Activated CD4-positive, alpha-beta T cell treated with anti-CD3 and anti-CD28 coated beads for 36 hours (primary cell): ENCODE results near the gene PRDM1. TPM values are rescaled to one million over a fixed set of nuclear protein-coding genes. Genes with fewer than 3 reads are reported as not detected.

Source experiments
- ATAC-seq: fragments of 200-7000 bp; cut with Tn5 transposase; one replicate; pipeline ENCODE4 v1.10.0; 2021; ENCODE audit warnings: mild to moderate bottlenecking, moderate library complexity
- CTCF ChIA-PET: fragments of 350-600 bp; sonication (Branson Sonifier 250); formaldehyde crosslinking; loops from one replicate; lab custom pipeline; 2021; ENCODE audit warnings: antibody characterized with exemption; lab: Charles Lee
- POLR2A ChIA-PET: fragments of 350-600 bp; sonication (Branson Sonifier 250); formaldehyde crosslinking; loops from one replicate; lab custom pipeline; 2021; ENCODE audit warnings: antibody characterized with exemption, inconsistent platforms; lab: Charles Lee
- DNase-seq: peaks from one replicate; pipeline ENCODE4 v3.0.0-alpha.2; 2020
- H3K27ac Mint-ChIP-seq: one replicate; pipeline ENCODE4 v1.8.0; 2021; ENCODE audit warnings: mixed read lengths
- H3K27me3 Mint-ChIP-seq: one replicate; pipeline ENCODE4 v1.8.0; 2021; ENCODE audit warnings: mixed read lengths
- H3K36me3 Mint-ChIP-seq: one replicate; pipeline ENCODE4 v1.8.0; 2021; ENCODE audit warnings: low read depth, mixed read lengths
- H3K4me1 Mint-ChIP-seq: one replicate; pipeline ENCODE4 v1.8.0; 2021; ENCODE audit warnings: mixed read lengths
- H3K4me3 Mint-ChIP-seq: one replicate; pipeline ENCODE4 v1.8.0; 2021; ENCODE audit warnings: mild to moderate bottlenecking, moderate library complexity, mixed read lengths
- H3K9me3 Mint-ChIP-seq: one replicate; pipeline ENCODE4 v1.8.0; 2021; ENCODE audit warnings: low read depth, mixed read lengths
- intact Hi-C, 2 experiments: fragments of 100-400 bp; cut with DNase I in 1 of 2; cut with micrococcal nuclease in 1 of 2; formaldehyde crosslinking; loops; one replicate each; pipeline versions ENCODE4 v1.14.2 to v1.15.1; 2022 to 2024; cut with DNase I, micrococcal nuclease
- total RNA-seq, 2 experiments: library from RNA; stranded (reverse); gene quantifications; one replicate each; pipeline ENCODE4 v1.2.3, GENCODE V29; 2021

PRDM1 gene
- total RNA-seq, 2 experiments from 2014 or later = 20.1 to 35.6 TPM

- intact Hi-C loops = no loop called here
- Mint-ChIP-seq H3K9me3 (no peaks in the 10 kb centered on the region), H3K4me3 (no peak overlapping the region), H3K27ac (no peak overlapping the region), H3K36me3 (no peaks in the 10 kb centered on the region), H3K4me1 (peaks cover 16% of the 10 kb centered on the region), H3K27me3 (no peaks in the 10 kb centered on the region)
- POLR2A ChIA-PET = no interaction called here
- ATAC-seq (no peak), DNase-seq (no peak)
- CTCF ChIA-PET = interaction anchor here (0.6 kb wide), 1 partner anchor 181 kb away, joined by 5 read pairs; no protein-coding TSS in a partner anchor
Observed at GRCh38 chr6:106053484-106054205, 32.5 kb upstream of the PRDM1 start.

- Mint-ChIP-seq H3K27ac (no peak overlapping the region), H3K27me3 (no peaks in the 10 kb centered on the region), H3K4me1 (peaks cover 16% of the 10 kb centered on the region), H3K9me3 (no peaks in the 10 kb centered on the region), H3K4me3 (no peak overlapping the region), H3K36me3 (no peaks in the 10 kb centered on the region)
- intact Hi-C loops = no loop called here
- ChIA-PET CTCF (interaction anchor here (0.8 to 1.4 kb wide), 2 partner anchors 30 to 33 kb away, joined by 3 read pairs; no protein-coding TSS in a partner anchor), POLR2A (no interaction called here)
- ATAC-seq (no peak), DNase-seq (no peak)
Observed at GRCh38 chr6:106055489-106055888, 30.6 kb upstream of the PRDM1 start.

- no peak for ATAC-seq
- Mint-ChIP-seq H3K4me3 (no peak overlapping the region), H3K9me3 (no peaks in the 10 kb centered on the region), H3K4me1 (peaks cover 16% of the 10 kb centered on the region), H3K36me3 (no peaks in the 10 kb centered on the region), H3K27me3 (no peaks in the 10 kb centered on the region), H3K27ac (no peak overlapping the region)
- ChIA-PET CTCF (interaction anchor here (0.8 to 1.4 kb wide), 3 partner anchors 29 to 168 kb away, joined by 3 read pairs; no protein-coding TSS in a partner anchor), POLR2A (no interaction called here)
- intact Hi-C loops = no loop called here
- no peak for DNase-seq
Observed at GRCh38 chr6:106056060-106056745, 29.9 kb upstream of the PRDM1 start.

GRCh38 chr6:106056746-106057390 is 29.3 kb upstream of the PRDM1 start:
- DNase-seq (no peak), ATAC-seq (no peak)
- no peaks in the 10 kb centered on the region for H3K9me3 Mint-ChIP-seq
- no peaks in the 10 kb centered on the region for H3K36me3 Mint-ChIP-seq
- ChIA-PET POLR2A (no interaction called here), CTCF (interaction anchor here (0.6 to 1.4 kb wide), 3 partner anchors 29 to 167 kb away, joined by 3 read pairs; no protein-coding TSS in a partner anchor)
- H3K4me3 Mint-ChIP-seq = no peak overlapping the region
- H3K4me1 Mint-ChIP-seq = peaks cover 16% of the 10 kb centered on the region
- H3K27ac Mint-ChIP-seq = no peak overlapping the region
- intact Hi-C loops = no loop called here
- H3K27me3 Mint-ChIP-seq = no peaks in the 10 kb centered on the region

GRCh38 chr6:106059331-106059730 is 26.8 kb upstream of the PRDM1 start:
- ATAC-seq (no peak), DNase-seq (no peak)
- Mint-ChIP-seq H3K36me3 (no peaks in the 10 kb centered on the region), H3K27ac (no peak overlapping the region), H3K9me3 (no peaks in the 10 kb centered on the region), H3K4me1 (peaks cover 16% of the 10 kb centered on the region), H3K27me3 (no peaks in the 10 kb centered on the region), H3K4me3 (no peak overlapping the region)
- intact Hi-C loops = no loop called here
- POLR2A ChIA-PET = no interaction called here
- CTCF ChIA-PET = interaction anchor here (0.5 to 1.3 kb wide), 4 partner anchors 13 to 214 kb away, joined by 3 to 4 read pairs (median 4); no protein-coding TSS in a partner anchor

GRCh38 chr6:106060167-106060566 is 26.0 kb upstream of the PRDM1 start:
- ATAC-seq (no peak), DNase-seq (no peak)
- H3K27me3 Mint-ChIP-seq = no peaks in the 10 kb centered on the region
- intact Hi-C loops = no loop called here
- ChIA-PET POLR2A (no interaction called here), CTCF (interaction anchor here (1.3 kb wide), 2 partner anchors 11 to 12 kb away, joined by 3 to 4 read pairs; no protein-coding TSS in a partner anchor)
- H3K27ac Mint-ChIP-seq = no peak overlapping the region
- no peaks in the 10 kb centered on the region for H3K36me3 Mint-ChIP-seq
- no peak overlapping the region for H3K4me3 Mint-ChIP-seq
- no peaks in the 10 kb centered on the region for H3K9me3 Mint-ChIP-seq
- H3K4me1 Mint-ChIP-seq = peaks cover 16% of the 10 kb centered on the region

GRCh38 chr6:106063448-106063850 is 22.7 kb upstream of the PRDM1 start:
- intact Hi-C loops = no loop called here
- POLR2A ChIA-PET = no interaction called here
- no peak for ATAC-seq
- no peaks in the 10 kb centered on the region for H3K9me3 Mint-ChIP-seq
- no peak for DNase-seq
- CTCF ChIA-PET = interaction anchor here (0.6 to 1.5 kb wide), 2 partner anchors 9 to 12 kb away, joined by 3 to 4 read pairs; no protein-coding TSS in a partner anchor
- H3K27ac Mint-ChIP-seq = no peak overlapping the region
- no peak overlapping the region for H3K4me3 Mint-ChIP-seq
- no peaks in the 10 kb centered on the region for H3K36me3 Mint-ChIP-seq
- H3K27me3 Mint-ChIP-seq = peaks cover 2% of the 10 kb centered on the region
- no peaks in the 10 kb centered on the region for H3K4me1 Mint-ChIP-seq

- ATAC-seq (no peak), DNase-seq (no peak)
- H3K36me3 Mint-ChIP-seq = no peaks in the 10 kb centered on the region
- ChIA-PET POLR2A (no interaction called here), CTCF (interaction anchor here (0.6 to 1.5 kb wide), 2 partner anchors 8 to 13 kb away, joined by 3 to 4 read pairs; no protein-coding TSS in a partner anchor)
- no peaks in the 10 kb centered on the region for H3K9me3 Mint-ChIP-seq
- no peak overlapping the region for H3K27ac Mint-ChIP-seq
- intact Hi-C loops = no loop called here
- H3K4me1 Mint-ChIP-seq = no peaks in the 10 kb centered on the region
- H3K27me3 Mint-ChIP-seq = peaks cover 2% of the 10 kb centered on the region
- H3K4me3 Mint-ChIP-seq = no peak overlapping the region
Observed at GRCh38 chr6:106064142-106064541, 22.0 kb upstream of the PRDM1 start.

- H3K4me3 Mint-ChIP-seq = no peak overlapping the region
- H3K9me3 Mint-ChIP-seq = no peaks in the 10 kb centered on the region
- ATAC-seq (no peak), DNase-seq (no peak)
- peaks cover 2% of the 10 kb centered on the region for H3K27me3 Mint-ChIP-seq
- intact Hi-C loops = no loop called here
- no peak overlapping the region for H3K27ac Mint-ChIP-seq
- POLR2A ChIA-PET = no interaction called here
- CTCF ChIA-PET = interaction anchor here (1.5 kb wide), 1 partner anchor 8 kb away, joined by 4 read pairs; no protein-coding TSS in a partner anchor
- H3K4me1 Mint-ChIP-seq = no peaks in the 10 kb centered on the region
- H3K36me3 Mint-ChIP-seq = no peaks in the 10 kb centered on the region
Observed at GRCh38 chr6:106064756-106065155, 21.4 kb upstream of the PRDM1 start.

GRCh38 chr6:106066989-106067388 is 19.1 kb upstream of the PRDM1 start:
- H3K4me3 Mint-ChIP-seq = no peak overlapping the region
- no peak overlapping the region for H3K27ac Mint-ChIP-seq
- POLR2A ChIA-PET = no interaction called here
- no peak for ATAC-seq
- H3K36me3 Mint-ChIP-seq = no peaks in the 10 kb centered on the region
- intact Hi-C loops = no loop called here
- CTCF ChIA-PET = no interaction called here
- no peaks in the 10 kb centered on the region for H3K4me1 Mint-ChIP-seq
- no peaks in the 10 kb centered on the region for H3K9me3 Mint-ChIP-seq
- no peak for DNase-seq
- peaks cover 2% of the 10 kb centered on the region for H3K27me3 Mint-ChIP-seq

- DNase-seq (no peak), ATAC-seq (no peak)
- ChIA-PET POLR2A (no interaction called here), CTCF (interaction anchor here (0.6 to 0.7 kb wide), 2 partner anchors 109 to 410 kb away, joined by 3 read pairs; no protein-coding TSS in a partner anchor)
- Mint-ChIP-seq H3K4me1 (no peaks in the 10 kb centered on the region), H3K9me3 (no peaks in the 10 kb centered on the region), H3K27ac (no peak overlapping the region), H3K27me3 (peaks cover 2% of the 10 kb centered on the region), H3K4me3 (no peak overlapping the region), H3K36me3 (no peaks in the 10 kb centered on the region)
- intact Hi-C loops = no loop called here
Observed at GRCh38 chr6:106069478-106069877, 16.7 kb upstream of the PRDM1 start.
